Measurements from ENCODE around the gene ZCCHC14. TPM values are rescaled to one million over a fixed set of nuclear protein-coding genes. Genes with fewer than 3 reads are reported as not detected.
A peak's percentile ranks its signal among the peaks of the same experiment; 100 is the strongest.

Gene ZCCHC14
- total RNA-seq, 1 experiment from 2014 or later: 4.7 TPM

DNA sequence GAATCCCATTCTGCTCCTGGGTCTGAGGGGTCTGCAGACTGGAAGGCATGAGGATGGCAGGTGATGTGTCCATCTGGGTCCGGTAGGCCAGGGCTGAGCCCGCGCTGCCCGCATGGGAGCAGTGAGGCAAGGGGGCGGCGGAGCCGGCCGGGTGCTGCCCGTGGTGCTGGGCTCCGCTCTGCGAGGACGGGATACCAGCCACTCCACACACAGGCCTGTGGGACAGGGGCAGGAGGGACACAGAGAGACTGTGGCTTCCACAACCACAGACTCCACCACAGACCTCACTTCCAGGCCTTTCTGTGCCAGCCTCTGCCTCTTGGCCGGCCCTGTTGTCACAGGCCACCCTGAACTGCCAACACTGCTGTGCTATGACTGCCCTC, 75.3 kb downstream of the ZCCHC14 start:
- DNase-seq (ENCODE audit: extremely low read depth, low read depth): no peak

DNA sequence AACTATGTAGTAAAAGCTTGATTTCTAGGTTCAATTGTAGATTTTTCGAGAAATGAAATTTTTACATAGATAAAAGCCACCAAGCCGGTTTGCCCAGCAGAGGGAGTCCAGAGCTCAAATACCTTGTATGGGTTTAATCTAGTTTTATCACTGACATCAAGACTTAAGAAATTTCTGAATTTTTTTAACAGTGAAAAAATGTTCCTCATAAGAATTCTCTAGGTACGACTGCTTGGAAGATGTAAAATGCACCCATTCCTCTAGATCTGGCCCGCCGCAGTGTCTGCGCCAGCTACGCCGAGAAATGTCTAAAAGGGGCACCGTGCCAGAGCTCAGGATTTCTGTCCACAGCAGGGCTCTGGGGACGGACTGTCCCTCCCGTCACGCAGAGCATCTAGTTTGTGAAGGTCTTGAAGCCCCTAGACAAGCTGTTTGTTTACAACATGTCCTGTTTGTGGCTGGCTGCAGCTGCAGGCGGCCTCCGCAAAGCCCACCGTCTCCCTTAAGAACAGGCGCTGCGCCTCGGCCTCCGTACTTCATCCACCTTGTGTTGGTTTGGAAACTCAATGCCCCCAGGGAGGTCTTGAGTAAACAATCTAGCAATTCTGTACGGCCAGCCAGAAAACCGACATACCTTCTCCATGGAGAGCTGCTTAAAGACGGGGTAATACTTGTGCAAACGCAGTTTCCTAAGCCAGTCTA, 75.8 kb downstream of the ZCCHC14 start:
- DNase-seq (ENCODE audit: extremely low read depth, low read depth): no peak

GRCh38 chr16:87415441-87415840, 77.4 kb downstream of the ZCCHC14 start:
- no peak for DNase-seq (ENCODE audit: extremely low read depth, low read depth)

- DNase-seq (ENCODE audit: extremely low read depth, low read depth): no peak
Measured at GRCh38 chr16:87414251-87414680, 78.6 kb downstream of the ZCCHC14 start.

DNA sequence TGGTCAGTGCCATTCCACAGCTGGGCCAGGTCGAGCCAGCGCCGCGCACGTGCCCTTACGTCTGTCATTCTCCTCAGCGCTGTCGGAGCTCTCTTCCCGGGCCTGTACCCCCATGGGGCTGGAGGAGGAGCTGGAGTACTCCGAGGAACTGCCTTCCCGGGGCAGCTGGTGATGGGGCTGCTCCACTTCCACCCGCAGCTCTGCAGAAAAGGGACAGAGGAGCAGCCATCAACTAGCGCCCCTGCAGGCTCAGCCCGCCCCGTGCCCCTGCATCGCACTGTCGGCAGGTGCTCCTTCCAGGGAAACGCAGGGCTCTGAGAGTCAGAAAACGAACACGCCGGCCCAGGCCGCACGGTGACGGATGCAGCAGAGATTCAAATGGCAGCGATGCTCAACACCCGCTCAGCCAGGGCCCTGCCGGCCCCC, 79.8 kb downstream of the ZCCHC14 start:
- DNase-seq (ENCODE audit: extremely low read depth, low read depth): no peak

DNA sequence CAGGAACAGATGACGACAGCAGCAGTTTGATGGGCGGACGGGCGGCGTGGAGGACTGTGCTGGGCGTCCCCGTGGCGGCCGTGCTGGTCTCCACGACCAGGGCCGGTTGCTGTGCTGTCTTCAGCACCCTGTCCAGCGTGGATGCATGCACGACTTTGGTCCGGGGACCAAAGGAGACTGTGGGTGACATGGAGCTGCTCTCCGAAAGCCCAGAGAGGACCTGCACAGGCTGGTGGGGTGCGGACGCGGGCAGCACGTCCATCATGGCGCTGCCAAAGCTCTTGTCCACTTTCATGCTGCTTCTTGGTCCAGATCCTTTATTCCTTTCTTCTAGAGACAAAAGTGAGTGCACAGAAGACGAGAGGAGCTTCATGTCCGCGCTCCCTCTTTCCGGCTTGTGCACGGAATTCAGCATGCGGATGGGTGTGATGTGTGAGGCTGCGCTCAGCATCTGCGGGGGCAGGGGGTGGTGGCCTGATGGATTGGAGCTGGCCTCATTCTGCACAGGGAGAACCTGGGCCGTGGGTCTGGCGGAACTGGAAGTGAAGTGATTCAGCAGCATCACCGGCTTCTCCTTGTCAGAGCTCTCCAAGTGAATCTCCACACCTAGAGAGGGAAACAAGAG, 80.3 kb downstream of the ZCCHC14 start:
- no peak for DNase-seq (ENCODE audit: extremely low read depth, low read depth)

DNA sequence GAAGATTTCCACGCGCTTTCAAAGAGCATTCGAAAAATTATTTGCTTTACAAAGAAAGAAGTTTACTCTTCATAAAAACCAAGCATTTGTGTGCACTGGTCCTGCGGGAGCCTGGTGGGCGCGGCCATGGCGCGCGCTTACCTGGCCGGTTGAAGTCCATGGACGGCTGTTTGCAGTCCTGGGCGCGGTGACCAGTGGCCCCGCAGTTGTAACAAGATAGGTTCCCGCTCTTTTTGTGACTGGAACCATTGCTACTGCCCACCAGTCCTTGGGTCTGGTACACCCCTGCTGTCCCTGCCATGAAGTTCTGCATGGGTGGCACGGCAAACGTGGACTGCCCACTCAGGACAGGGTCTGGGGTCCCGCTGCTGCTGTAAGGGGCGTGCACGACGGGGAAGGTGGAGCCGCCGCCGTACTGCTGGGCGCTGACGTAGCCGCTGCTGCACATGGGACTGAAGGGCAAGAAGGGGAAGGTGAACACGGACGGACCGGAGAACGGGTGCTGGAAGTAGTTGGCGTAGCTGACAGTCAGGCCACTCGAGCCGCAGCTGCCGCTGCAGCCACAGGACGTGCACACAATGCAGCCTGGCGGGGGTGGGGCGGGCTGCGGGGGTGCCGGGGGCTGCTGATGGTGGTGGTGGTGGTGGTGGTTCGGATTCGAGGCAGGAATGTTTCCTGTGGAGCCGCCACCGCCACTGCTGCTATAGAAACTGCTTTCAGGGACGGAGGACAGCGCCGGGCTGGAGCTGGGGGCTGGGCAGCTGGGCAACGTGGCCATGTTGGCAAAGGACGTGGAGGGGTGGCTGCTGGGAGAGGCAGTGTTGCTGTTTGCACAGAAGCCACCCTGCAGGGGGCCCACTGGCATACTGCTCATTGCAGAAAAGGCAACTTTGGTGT, 81.2 kb downstream of the ZCCHC14 start:
- DNase-seq (ENCODE audit: extremely low read depth, low read depth): no peak

GRCh38 chr16:87410968-87411367, 81.9 kb downstream of the ZCCHC14 start:
- no peak for DNase-seq (ENCODE audit: extremely low read depth, low read depth)

DNA sequence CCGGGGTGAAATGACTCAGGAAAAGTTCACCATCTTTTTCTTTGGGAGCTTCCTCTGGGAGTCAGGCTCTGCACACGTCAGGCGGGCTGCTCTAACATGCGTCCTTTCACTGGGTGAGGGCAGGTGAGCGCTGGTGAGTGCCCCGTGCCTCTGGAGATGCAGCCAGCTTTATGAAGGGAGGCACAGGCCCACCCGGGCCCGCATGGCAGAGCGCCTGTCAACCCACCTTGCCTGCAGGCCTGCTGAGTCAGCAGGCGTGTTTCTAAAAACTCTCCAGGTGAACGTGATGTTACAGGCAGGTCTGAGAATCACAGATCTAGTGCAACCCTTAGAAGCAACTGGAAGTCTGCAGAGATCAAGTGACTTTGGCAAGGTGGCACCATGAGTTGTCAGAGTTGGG, 82.3 kb downstream of the ZCCHC14 start:
- DNase-seq (ENCODE audit: extremely low read depth, low read depth): no peak

DNA sequence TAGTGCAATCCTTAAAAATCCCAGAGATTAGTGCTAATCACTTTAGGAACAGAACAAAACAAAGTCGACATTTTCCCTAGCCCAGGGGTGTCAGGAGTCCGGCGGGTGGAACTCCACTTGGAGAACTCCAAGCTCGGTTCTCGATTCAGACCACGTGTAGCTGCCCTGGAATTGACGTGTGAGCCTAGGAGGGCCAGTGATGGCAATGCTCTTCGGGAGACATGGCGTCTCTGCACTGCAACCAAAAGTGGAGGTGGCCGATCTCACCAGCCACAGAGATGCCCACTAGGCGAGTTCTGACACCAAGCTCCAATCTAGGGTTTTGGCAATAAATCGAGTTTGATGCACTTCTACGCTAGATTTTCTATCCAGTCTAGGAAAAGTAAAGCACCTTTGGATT, 83.0 kb downstream of the ZCCHC14 start:
- no peak for DNase-seq (ENCODE audit: extremely low read depth, low read depth)

DNA sequence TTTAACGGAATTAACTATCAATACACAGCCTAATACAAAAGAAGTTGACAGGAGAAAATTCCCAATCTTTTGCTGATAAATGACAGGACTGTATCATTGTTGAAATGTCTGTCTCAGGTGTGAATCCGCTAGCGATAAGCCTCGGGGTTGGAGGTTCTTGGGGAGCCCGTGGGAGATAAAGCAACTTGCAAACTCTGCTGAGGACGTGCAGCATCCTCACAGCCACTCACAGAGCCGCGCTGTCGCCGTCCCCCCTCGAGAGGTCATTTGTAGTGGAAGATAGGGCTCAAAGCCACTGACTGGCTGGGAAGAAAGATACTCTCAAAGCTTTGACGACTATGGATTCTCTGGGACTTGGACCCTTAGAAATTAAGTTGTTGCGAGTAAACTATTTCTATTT, 83.7 kb downstream of the ZCCHC14 start:
- no peak for DNase-seq (ENCODE audit: extremely low read depth, low read depth)

DNA sequence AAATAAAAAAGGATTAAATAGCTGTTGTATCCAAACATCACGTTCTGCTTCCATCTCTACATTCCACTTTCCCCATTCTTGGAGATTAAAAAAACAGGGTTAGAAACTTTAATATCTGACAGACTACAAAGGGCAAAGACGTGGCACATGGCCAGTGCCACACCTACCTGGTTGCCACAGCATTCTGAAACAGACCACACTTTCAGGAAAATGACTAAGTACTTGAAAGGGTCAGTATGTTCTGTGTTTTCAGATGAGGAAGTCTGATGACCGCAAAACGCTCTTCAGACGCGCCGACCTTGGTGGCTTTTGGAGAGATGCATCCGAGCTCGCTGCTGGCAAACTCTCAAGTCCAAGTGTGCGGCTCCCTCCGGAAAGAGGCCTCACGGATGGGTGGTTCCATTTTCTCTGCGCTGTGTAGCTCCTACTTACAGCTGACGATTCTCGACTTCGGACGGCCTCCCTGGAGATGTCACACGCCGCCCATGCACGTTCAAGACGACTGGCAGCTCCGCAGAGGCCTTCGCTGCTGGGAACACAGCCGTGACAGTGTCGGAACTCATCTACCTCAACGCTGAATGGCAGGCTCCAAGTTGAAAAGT, 85.2 kb downstream of the ZCCHC14 start:
- peak; percentile 26 for DNase-seq (ENCODE audit: extremely low read depth, low read depth)

GRCh38 chr16:87406495-87407088, 86.2 kb downstream of the ZCCHC14 start:
- DNase-seq (ENCODE audit: extremely low read depth, low read depth): no peak

DNA sequence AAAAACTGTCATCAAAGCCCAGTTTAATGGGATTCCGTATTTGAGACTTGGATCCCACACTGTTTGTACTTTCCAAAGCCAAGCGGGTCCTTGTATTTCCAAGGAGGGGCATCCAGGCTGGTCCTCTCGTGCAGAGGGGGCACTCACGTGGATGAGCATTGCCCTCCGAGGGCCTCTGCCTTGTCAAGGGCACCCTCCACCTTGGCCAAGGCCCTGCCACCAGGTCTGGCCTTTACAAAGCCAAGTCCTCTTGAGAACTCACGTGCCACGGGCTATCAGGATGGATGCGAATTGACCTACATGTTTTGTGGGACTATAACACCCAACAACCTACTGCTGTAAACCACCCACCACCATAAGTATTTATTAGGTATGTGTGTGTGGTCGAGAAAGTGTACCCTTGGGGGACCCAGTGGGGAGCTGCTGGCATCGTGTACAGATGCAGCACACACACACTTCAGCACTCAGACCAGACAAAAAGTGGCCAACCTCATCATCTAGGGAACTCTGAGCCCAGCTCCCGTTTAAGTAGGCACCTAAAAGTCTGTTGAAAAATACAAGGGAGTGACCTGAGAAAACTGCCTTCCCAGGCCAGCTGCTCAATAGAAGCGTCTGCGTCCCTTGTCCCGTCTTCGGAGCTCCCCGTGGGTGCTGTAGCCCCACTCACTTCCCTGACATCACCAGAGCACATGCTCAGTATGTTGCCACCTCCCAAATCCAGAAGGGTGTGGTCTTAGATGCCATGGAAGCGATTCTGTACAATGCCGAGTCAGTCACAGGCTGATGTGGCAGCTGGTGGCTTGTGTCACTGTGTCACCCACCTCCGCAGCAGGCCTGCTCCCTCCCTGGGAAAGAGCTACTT, 87.8 kb downstream of the ZCCHC14 start:
- no peak for DNase-seq (ENCODE audit: extremely low read depth, low read depth)

- DNase-seq (ENCODE audit: extremely low read depth, low read depth): no peak
Measured at GRCh38 chr16:87395181-87395842, 97.5 kb downstream of the ZCCHC14 start.

- no peak for DNase-seq (ENCODE audit: extremely low read depth, low read depth)
Measured at GRCh38 chr16:87393680-87394055, 99.2 kb downstream of the ZCCHC14 start.

- DNase-seq (ENCODE audit: extremely low read depth, low read depth): no peak
Measured at GRCh38 chr16:87392821-87393679, 99.8 kb downstream of the ZCCHC14 start.

Measured in NCI-H460 (cell line).